ENCODE measurements around the gene SIGLEC8. TPM values are rescaled to one million over a fixed set of nuclear protein-coding genes. Genes with fewer than 3 reads are reported as not detected.

The SIGLEC8 gene
- total and polyA plus RNA-seq, 2 of the 8 experiments (the other 6 are each of a cell fraction or from before 2014, with no cell fraction given), result not detected

GRCh38 chr19:51473009-51473707 lies 14.9 kb upstream of the SIGLEC8 start:
- Histone ChIP-seq H4K20me1 (replicated peaks in 1 of 2; ENCODE audit: control insufficient read depth in 1 of 2, insufficient read depth in 2 of 2, low read length in 2 of 2) (no peaks in the 10 kb centered on the region), H3K79me2 (ENCODE audit: control insufficient read depth in 1 of 2, insufficient read depth in 2 of 2, low read length in 2 of 2) (no peaks in the 10 kb centered on the region), H2AFZ (ENCODE audit: low read length) (no peak overlapping the region), H3K27me3 (replicated peaks in 1 of 4; ENCODE audit: control insufficient read depth in 3 of 4, extremely low read depth in 1 of 4, insufficient read depth in 3 of 4, low read length in 3 of 4) (no peaks in the 10 kb centered on the region; a peak in 1 of 7 replicates), H2BK120ac (replicated peaks; ENCODE audit: low read depth, low read length) (no peak overlapping the region), H4K91ac (replicated peaks; ENCODE audit: insufficient read length, low read length) (no peak overlapping the region), H4K8ac (ENCODE audit: extremely low read depth, insufficient read depth, low read length) (no peak overlapping the region), H3K9ac (replicated peaks in 1 of 4; ENCODE audit: extremely low read depth in 1 of 4, low read depth in 3 of 4, low read length in 3 of 4) (no peak overlapping the region), H3K4me1 (replicated peaks in 1 of 4; ENCODE audit: control insufficient read depth in 3 of 4, insufficient read depth in 4 of 4, low read length in 3 of 4) (no peaks in the 10 kb centered on the region), H4K5ac (ENCODE audit: insufficient read length, low read depth, low read length) (no peak overlapping the region), H3K14ac (ENCODE audit: insufficient read length) (no peak overlapping the region), H2BK5ac (ENCODE audit: low read depth, low read length) (no peak overlapping the region), H3K9me3 (ENCODE audit: insufficient read depth in 2 of 2, low read depth in 1 of 2, low read length in 1 of 2) (peaks cover 13 to 36% of the 10 kb centered on the region in 2 experiments), H3K23ac (ENCODE audit: insufficient read length) (no peak overlapping the region), H3K4ac (replicated peaks; ENCODE audit: insufficient read length, low read depth, low read length) (no peak overlapping the region), H2BK12ac (ENCODE audit: low read depth, low read length) (no peak overlapping the region), H3K27ac (ENCODE audit: low read depth, low read length) (no peak overlapping the region), H3K36me3 (ENCODE audit: control insufficient read depth in 2 of 4, insufficient read depth in 4 of 4, low read length in 3 of 4) (no peaks in the 10 kb centered on the region), H3K56ac (replicated peaks; ENCODE audit: insufficient read length, low read depth, low read length) (no peak overlapping the region), H3K23me2 (ENCODE audit: low read depth, low read length) (no peaks in the 10 kb centered on the region), H2AK5ac (ENCODE audit: low read depth, low read length) (no peak overlapping the region), H2BK20ac (ENCODE audit: low read length) (no peak overlapping the region), H2BK15ac (ENCODE audit: low read length) (no peak overlapping the region), H3K4me2 (ENCODE audit: insufficient read depth in 1 of 2, low read depth in 2 of 2, low read length in 2 of 2) (no peak overlapping the region), H3K4me3 (ENCODE audit: extremely low read depth in 1 of 4, insufficient read depth in 2 of 4, low read depth in 3 of 4, low read length in 4 of 4) (no peak overlapping the region), H3K18ac (ENCODE audit: extremely low read depth, low read length) (no peak overlapping the region), H3K79me1 (ENCODE audit: low read depth, low read length) (no peaks in the 10 kb centered on the region)
- DNase-seq (ENCODE audit: low read depth in 1 of 2, low spot score in 2 of 2) (peak; percentile 17 to 86), FAIRE-seq (peak; percentile 39)
- peak; percentile 78 for TF ChIP-seq RAD21 (IDR thresholded peaks at IDR 0.05 in 1 of 2, conservative IDR thresholded peaks at IDR 0.05 in 1 of 2; ENCODE audit: low read depth in 2 of 2, low read length in 2 of 2)
- TF ChIP-seq HDAC2 (IDR thresholded peaks at IDR 0.05; ENCODE audit: borderline replicate concordance in 1 of 2, low read depth in 2 of 2, low read length in 2 of 2), result no peak
- TF ChIP-seq, protein P1, sequence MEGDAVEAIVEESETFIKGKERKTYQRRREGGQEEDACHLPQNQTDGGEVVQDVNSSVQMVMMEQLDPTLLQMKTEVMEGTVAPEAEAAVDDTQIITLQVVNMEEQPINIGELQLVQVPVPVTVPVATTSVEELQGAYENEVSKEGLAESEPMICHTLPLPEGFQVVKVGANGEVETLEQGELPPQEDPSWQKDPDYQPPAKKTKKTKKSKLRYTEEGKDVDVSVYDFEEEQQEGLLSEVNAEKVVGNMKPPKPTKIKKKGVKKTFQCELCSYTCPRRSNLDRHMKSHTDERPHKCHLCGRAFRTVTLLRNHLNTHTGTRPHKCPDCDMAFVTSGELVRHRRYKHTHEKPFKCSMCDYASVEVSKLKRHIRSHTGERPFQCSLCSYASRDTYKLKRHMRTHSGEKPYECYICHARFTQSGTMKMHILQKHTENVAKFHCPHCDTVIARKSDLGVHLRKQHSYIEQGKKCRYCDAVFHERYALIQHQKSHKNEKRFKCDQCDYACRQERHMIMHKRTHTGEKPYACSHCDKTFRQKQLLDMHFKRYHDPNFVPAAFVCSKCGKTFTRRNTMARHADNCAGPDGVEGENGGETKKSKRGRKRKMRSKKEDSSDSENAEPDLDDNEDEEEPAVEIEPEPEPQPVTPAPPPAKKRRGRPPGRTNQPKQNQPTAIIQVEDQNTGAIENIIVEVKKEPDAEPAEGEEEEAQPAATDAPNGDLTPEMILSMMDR (IDR thresholded peaks at IDR 0.05; ENCODE audit: control extremely low read depth in 1 of 3, insufficient read depth in 1 of 3, low read depth in 1 of 3, low read length in 3 of 3), result peak; percentile 76 to 81 (median 78)
- CTCF ChIA-PET (ENCODE audit: partially characterized antibody), result interaction anchor here (0.6 to 6.6 kb wide), 45 partner anchors 9 to 315 kb away, joined by 3 to 83 read pairs (median 4); no protein-coding TSS in a partner anchor
- WGBS, 2 experiments (ENCODE audit: extremely low coverage in 1 of 2, insufficient coverage in 1 of 2, insufficient read length in 1 of 2, insufficient replicate concordance in 2 of 2, low coverage in 1 of 2, low lambda C conversion rate in 2 of 2, missing lambda C conversion rate in 1 of 2), result 49% methylated on average over 7 of the region's 7 CpGs; no CpG with 5 or more reads in 1 of the 2 experiments
- POLR2A ChIA-PET (ENCODE audit: partially characterized antibody), result no interaction called here

Measured in H1 (cell line).